NCI-H774 (cell line): ENCODE measurements around the gene HIGD1A.

ENCODE experiments used
- DNase-seq: peaks from one replicate; lab custom pipeline; 2025; lab: John Stamatoyannopoulos, UW

Gene HIGD1A

DNA sequence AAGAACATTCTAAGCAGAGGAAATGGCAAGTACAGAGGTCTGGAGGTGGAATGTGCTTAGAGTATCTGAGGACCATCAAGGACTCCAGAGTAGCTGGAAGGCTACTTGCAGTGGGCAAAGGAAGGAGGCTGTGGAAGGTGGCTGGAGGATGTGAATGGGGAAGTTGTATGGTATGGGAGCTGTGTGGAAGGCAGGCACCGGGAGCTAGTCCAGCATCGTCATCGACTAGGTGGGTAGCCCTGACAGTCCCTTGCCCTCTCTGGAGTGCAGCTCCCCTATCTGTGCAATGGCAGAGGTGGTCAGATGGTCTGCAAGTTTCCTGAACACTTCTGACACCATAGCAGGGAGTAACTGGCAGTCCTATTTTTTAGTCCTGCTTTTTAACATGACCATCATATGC, 50.5 kb downstream of the HIGD1A start:
- no peak for DNase-seq

DNA sequence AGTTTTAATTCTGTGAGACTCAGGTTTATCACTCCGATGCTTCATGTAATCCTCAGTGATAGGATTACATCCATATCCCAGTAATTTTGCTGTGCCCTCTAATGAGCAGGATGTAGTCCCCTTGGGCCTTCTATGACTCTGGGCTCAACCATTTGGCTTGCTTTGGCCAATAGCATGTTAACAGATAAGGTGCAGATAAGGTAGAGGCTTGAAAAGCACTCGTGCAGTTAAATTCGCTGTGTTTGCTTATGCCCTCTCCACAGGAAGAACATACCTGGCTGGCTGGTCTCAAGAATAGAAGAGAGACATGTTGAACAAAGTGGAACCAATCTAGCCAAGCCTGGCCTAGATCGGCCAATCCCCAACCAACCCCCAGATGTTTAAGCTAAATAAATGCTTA, 51.3 kb downstream of the HIGD1A start:
- no peak for DNase-seq

DNA sequence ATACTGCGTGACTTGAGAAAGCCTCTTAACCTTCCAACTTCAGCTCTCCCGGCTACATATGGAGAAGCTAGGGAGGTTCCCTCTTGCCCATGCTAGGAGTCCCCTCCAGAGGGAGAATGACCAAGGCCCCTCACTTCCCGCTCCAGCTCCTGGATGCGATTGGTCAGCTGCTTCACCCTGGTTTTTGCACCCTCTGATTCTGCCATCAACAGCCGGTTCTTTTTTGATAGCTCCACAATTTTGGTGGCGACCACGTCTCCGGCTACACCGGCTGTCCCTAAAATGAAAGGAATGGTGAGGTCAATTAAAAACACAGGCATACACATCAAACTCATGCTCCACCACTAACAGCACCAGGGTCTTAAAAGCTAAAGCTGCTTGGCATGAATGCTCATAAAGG, 51.8 kb downstream of the HIGD1A start:
- no peak for DNase-seq

DNA sequence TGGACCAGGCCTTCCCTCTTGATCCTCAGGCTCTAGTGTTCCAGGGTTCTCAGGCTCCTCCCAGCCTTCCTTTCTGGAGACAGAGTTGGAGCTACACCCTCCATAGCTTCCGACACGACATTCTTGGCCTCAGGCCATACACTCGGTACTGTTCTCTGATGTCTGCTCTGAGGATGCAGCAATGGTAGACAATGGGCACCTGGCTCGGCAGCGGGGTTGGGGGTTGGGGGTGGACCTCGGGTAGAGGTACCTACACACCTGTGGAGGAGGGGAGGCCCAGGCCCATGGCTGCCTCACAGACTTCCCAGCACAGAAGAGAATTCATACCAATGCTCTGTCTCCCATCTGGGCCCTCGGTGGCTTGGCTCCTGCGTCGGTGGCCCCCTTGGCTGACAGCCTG, 52.7 kb downstream of the HIGD1A start:
- DNase-seq, result no peak

DNA sequence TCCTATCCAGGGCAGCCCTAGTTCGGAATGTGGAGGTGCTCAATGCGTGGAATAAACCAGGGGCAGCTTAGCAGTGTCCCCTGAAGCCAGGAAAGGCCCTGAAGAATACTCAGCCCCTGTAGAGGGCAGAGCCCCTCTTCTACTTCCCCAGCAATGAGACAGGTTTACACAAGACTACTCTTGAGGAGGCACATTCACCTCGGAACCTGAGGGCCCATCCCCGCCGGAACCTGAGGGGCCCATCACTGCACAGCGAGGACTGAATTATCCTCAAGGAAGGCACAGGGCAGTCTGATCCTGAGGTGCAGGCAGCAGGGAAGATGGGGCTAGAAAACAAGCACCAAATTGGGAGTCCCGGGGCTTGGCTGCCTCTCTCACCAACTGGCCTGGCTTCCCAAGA, 53.5 kb downstream of the HIGD1A start:
- DNase-seq, result no peak

DNA sequence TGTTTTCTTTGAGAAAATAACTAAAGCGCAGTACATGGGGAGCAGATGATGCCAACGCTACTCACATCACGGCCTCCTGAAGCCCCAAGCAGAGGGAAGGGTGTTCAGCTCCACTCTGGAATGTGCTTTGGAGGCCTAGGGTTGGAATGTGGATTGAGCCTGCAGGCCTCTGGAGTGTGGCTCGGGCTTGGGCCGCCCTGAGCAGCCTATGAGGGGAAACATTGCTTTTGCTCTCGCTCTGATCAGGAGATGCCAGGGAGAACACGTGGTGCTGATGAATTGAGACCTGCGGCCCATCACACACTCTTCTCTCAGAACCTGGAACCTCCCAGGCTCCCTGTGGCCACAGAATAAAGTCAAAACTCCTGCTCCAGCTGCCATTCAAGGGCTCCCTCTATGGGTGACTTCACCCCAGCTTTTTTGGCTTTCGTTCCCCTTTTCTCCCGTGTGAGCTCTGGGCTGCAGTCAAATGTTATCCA, 54.5 kb downstream of the HIGD1A start:
- no peak for DNase-seq

DNA sequence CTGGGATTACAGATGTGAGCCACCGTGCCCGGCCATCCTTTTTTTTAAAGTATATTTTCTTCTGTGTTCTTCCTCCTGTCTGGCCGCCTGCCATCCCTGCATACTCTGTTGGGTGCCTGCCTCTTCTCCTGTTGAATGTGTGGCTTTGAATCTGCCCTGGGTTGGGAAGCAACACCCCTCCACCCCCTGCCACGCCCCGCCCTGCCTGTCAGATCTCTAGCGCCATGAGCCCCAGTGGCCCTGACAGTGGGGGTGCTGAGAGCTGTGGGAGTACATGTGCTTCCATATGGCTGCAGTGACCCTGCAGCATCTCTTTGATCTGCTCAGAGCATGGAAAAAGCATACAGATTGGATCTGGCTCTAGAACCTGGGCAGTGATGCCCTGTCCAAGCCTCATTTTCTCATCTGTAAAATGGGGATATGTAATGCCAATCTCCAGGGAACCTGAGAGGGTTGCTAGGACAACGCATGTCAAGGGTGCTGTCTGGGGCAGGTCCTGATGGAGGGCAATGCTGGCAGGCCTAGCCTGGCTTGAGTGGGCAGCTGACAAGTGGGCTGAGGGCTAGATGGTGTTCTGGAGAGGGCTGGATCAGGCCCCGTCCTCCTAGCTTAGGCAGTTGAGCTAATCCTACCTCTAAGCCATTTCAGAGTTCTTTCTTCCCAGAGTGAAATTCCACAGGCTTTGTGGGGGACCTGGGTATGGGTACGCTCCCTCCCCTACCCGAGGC, 55.1 kb downstream of the HIGD1A start:
- DNase-seq, result no peak

DNA sequence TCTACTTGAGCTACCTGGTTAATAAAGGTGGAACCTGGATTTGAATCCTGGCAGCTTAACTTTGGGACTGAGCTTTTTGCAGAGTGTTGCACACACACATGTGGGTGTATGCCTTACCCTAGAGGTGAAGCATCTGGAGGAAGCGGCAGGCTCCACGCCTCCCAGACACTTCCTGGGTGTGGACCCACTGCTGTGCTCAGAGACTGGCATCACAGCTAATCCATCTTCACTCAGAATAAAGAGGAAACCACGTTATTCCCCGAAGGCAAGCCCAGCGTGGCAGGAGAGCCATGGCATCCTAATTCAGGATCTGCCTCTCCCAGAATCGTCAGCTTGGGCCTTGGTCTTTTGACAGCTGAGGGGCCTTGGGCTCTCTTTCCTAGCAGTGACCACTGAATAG, 56.7 kb downstream of the HIGD1A start:
- DNase-seq, result no peak

DNA sequence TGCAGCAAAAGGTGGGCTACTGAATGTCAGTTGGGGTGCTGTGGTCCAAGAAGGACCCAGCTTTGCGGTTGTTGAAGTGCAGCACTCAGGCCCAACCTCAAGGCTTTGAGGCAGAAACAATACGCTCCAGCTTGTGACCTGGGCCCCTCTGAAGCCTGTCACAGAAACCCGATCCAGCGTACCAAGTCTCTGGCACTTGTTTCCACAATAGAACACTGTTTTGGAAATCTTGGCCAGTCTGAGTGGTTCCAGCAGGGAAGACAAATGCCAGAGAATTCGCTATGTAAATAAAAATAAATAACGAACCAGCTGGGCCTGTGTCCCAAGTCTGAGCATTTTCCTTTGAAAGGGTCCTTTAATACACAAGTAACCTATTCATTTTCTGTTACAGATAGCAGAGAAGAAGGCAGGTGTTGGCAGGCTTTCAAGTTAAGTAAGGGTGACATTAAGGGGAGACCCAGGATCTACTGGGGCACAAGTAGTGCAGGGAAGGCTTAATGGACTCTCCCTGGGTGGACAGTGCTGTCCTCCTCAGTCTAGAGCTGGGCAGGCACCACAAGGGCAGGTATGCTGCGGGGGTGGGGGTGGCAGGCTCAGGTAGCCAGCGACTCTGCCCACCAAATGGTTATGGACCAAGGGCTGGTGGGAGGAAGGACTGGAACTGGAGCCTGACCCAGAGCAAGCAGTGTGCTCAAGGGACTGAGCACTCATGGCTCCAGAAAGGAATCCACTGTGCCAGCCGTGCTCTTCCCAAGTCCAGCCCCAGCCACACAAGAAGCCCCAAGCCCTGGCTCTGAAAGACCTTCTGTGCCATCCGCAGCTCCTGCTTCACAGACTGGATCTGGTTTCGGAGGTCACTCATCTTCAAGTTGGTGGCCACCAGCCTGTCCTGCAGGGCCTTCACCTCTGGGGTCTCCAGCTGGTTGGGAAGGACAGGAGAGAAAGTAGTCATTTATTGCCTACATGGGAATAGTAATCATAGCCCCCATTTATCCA, 57.5 kb downstream of the HIGD1A start:
- DNase-seq, result no peak

DNA sequence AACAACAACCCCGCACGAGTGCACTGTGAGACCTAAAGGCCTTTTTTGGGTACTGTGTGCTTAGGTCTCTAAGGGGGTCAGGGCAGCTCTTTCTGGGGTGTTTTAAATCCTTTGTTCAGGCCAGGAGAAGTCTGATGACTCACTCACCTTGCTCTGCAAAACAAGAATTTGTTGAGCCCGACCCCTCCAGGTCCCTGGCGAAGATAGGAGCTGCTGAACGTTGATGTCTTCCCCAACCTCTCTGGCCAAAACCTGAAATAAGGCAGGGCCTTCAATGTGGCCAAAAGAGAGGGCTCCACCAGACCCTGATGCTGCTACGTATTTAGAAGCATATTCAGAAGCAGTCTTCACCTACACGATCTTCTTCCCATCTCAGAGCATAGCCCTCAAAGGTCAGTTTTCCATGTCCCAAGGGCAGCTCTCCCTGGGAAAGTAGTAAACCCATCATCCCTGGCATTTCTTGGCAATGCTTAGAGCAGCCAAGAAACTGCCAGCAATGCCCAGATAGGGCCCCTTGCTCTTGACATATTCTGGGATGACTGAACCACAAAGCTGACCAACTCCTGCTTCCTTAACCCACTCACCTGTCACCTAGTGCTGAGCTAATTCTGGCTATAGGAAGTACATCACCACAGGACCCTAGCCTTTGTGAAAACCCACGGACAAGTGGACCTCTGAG, 58.4 kb downstream of the HIGD1A start:
- DNase-seq, result no peak

DNA sequence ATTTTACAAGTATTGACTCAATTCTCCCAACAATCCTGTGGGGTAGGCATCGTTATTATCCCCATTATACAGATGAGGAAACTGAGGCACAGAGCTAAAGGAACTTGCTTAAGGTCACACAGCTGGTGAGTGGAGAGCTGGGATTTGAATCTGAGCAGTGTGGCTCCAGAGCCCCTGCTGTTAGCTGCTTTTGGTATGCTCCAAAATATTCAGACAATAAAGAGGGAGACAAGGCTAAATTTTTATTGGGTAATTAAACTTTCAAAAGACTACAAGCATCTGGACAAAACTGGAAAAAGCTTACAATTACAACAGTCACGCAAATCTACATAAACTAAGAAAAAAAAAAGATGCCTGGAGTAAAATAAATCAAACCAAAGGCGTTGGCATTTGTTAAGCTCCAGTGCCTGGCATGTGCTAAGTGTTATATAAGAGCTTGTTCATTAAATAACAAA, 59.0 kb downstream of the HIGD1A start:
- DNase-seq, result no peak

DNA sequence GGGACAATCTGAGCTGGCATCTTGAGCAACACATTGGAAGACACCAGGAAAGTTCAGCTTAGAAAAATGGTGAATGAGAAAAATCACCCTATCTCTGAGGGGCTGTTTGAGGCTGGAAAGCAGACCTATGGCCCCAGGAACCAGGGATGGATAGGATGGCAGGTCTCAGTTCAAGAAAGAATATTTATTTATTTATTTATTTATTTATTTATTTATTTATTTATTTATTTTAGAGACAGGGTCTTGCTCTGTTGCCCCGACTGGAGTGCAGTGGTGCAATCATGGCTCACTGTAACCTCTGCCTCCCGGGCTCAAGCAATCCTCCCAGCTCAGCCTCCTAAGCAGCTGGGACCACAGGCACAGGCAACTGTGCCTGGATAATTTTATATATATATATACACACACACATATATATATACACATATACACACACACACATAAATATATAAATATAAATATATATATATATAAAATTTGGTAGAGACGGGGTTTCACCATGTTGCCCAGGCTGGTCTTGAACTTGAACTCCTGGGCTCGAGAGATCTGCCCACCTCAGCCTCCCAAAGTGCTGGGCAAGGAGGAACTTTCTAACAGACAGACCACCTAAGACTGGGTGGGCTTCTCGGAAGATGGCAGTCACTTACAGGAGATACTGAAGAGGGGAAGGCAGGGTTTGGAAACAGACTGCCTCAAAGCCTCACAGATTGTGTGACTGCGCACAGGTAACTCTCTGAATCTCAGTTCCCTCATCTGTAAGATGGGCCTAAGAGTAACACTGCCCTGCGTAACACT, 60.9 kb downstream of the HIGD1A start:
- no peak for DNase-seq

DNA sequence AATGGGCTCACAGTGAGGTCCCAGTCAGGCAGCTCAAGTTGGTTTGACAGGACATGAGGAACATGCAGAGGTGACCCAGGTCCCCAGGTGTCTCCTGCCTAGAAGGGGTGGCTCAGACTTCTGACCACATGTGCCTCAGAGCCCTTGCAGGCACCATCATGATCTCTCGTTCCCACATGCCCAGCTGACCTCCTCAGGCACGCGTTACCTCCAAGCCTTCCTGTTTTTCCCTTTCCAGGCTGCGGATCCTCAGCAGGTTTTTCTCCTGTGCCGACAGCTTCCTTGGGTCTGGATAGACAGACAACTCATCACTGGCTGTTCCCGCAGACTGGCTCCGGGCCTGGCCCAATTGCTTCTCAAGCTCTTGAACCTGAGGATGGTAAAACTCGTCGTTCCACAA, 61.6 kb downstream of the HIGD1A start:
- no peak for DNase-seq

DNA sequence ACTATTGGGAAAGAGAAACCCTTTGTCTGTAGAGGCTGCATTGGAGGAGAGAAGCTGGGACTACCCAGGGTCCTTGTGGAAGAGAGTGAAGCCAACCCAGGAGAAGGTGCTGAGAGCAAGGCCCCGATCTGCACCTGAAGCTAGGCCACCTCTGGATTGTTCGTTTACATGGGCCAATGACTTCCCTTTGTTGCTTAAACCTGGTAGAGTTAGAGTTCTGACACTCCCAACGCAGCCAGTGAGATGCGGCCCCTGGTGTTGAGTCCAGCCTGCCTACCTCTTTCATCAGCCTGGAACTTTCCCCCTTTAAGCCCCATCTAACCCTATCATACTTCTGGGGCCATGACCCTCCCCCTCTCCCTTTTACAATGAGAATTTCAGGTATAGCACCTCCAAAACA, 62.0 kb downstream of the HIGD1A start:
- no peak for DNase-seq

DNA sequence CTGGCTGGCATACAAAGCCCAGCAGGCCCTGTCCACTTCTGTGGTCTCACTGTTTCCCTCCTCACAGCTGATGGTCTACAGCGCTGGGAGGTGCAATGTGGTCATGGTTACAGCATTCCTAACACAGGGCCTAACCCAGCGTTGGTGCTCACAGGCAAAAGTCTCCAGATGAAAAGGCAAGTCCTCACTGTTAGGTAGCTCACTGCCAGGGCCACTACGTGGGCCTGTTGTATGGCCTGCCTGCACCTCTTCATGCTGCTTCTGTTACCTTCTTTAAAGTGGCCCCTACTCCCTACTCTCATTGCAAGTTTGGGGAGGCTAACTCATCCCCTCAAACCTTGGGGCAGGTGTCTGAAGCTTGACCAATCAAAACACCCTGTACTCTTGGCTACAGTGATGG, 62.5 kb downstream of the HIGD1A start:
- no peak for DNase-seq

DNA sequence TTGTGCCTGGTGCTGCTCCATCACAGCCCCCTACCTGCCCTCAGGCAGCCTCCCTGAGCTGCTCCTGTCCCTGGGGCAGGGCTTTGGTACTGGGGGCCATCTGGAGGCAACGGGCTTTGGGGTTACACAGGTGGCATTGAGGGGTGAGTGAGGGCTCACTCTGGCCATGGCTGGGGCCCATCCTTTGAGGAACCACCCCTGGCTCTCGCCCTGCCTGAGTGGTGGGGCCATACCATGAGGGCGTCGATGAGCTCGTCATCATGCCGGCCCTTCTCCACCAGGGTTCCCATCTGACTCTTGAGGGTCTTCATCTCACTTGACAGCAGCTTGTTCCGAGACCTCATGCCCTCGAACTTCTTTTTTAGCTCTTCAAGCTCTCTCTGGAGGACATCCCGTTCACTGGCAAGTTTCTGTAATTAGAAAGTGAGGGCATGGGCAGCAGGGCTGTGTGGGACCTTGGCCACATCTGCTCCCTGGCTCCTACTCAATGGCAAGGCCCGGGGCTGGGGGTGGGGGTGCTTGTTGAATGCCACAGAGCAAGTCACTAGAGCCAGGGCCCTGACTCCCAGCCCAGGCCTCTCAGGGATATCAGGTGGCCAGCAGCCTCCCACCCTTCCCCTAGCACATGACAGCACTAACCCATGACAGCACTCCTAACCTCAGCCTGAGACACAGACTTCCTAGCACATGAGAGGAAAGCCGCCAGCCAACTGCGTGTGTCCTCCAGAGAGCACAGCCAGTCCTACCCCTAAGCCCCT, 64.7 kb downstream of the HIGD1A start:
- DNase-seq, result no peak

DNA sequence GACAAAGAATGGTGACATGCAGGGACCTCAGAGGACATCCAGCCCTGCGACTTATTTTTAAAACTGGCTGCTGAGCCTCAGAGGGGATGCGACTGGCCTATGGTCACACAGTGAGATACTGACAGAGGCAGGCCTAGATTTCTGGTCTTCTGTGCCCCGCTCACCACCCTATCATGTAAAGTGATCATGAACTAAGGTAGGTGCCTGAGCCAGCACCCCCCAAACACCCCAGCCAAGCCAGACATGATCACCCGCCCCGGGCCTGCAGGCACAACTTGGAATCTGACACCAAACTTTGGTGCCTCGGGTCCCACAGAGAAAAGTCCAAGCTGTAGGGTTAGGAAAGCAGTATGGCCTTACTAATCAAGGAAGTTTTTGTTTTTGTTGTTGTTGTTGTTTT, 67.8 kb downstream of the HIGD1A start:
- no peak for DNase-seq

DNA sequence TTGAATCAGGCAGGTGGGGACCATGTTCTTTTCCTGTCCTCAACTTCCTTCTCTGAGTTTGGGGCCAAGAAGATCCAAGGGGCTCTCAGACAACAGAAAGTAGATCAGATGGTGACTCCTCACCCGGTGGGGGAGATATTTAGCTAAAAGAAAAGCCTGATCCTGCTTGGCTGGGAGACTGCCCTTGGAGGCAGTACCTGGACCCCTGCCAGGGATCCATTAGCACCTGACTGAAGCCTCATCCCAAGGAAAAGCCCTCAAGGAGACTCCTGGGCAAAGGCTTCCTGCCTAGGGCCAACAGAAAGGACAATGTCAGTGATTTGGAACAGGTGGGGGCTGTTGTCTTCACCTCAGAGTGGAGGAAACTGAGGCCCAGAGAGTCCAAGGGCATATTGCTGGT, 68.2 kb downstream of the HIGD1A start:
- no peak for DNase-seq

DNA sequence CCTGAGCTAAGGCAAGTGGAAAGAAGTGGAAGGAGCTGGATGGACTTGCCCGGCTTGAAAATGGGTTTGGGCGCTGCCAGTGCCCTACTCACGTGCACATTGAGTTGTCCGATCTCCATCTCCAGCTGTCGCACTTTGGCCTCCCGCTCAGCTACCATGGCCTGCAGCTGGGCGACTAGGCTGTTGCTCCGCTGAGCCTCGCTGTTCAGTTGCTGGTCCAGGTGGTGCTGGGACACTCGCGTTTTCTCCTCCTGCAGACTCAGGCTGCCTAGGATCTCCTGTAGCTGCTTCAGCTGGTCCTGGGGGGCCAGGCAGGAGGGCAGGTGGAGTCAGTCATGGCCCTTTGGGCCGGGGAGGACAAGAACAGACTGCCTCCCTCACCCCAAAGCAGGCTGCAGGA, 68.7 kb downstream of the HIGD1A start:
- DNase-seq, result no peak

DNA sequence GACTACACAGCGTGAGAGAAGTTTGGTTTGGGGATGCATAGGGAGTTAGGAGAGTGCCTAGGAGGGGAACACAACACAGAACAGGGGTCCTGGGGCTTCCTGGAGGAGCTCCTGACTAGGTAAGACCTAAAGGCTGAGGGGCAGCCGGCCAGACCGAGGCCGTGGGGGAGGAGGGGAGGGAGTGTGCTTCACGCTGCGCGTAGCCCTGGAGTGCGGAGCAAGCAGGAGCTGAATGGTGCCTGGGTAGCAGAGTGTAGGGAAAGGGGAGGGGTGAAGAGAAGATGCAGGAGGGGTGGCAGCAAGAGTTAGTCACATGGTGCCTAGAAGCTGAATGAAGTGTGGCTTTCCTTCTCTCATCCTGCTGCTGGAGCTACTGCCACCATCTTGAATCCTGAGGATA, 69.3 kb downstream of the HIGD1A start:
- DNase-seq, result no peak

DNA sequence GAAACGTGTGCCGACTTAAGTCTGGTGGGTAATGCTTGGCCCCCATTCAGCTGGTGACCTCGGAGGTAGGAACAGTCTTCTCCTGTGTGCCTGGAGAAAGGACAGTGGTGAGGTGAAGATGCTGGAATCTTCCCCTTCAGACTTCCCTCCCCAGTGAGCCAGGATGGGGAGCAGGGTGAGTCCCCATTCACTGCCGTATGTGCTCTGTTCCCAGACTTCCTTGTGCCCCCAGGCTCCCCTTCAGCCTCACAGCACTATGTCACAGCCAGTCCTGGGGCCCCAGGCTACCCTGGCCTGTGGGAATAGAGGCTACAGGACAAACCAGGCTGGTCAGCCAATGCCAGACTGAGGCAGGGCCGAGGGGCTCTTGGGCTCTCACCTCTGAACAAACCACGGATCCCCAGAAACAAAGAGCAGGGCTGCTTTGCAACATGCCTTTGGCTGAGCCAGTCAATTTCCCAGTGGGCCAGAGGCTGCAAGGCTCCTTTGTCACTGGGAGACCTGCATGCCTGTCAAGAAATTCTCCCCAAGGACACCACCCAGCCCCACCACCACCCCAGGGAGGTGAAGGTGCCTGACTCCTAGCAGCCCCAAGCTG, 69.9 kb downstream of the HIGD1A start:
- no peak for DNase-seq
